SK-N-SH (cell line): ENCODE data around the gene ZNF567. TPM values are rescaled to one million over a fixed set of nuclear protein-coding genes. Genes with fewer than 3 reads are reported as not detected.
A peak's percentile ranks its signal among the peaks of the same experiment; 100 is the strongest.
"Not testable (repeated sequence)": the region's sequence is repeated elsewhere in the genome, so short reads cannot be mapped to it uniquely, and the experiment has no call there.

ENCODE experiments used
- CTCF ChIA-PET: fragments of 300-600, 350-600 bp; formaldehyde crosslinking; extraction: SDS; loops from one replicate; lab custom pipeline; 2021; lab: Yijun Ruan, JAX
- POLR2A ChIA-PET: fragments of 350-600 bp; sonication (Branson Sonifier 250); formaldehyde crosslinking; extraction: SDS; loops from one replicate; lab custom pipeline; 2020; ENCODE audit warnings: antibody characterized with exemption, inconsistent platforms; lab: Yijun Ruan, JAX
- DNase-seq: peaks from one replicate; pipeline ENCODE4 v3.0.0; 2012
- H2AFZ ChIP-seq: fragments of 200-600 bp; sonication (generic); 2 replicates; pipeline ENCODE4 v1.8.1; 2016; ENCODE audit warnings: antibody characterized with exemption, mild to moderate bottlenecking, low read depth
- H3F3A ChIP-seq: fragments of 200-600 bp; sonication (generic); replicated peaks from 2 replicates; pipeline ENCODE3; 2016; ENCODE audit warnings: antibody characterized with exemption, mild to moderate bottlenecking; ENCODE audit not compliant: insufficient read depth
- H3K27ac ChIP-seq, 2 experiments: fragments of 200-500 bp in 1 of 2; fragments of 200-600 bp in 1 of 2; sonication (Bioruptor generic) in 1 of 2; sonication (generic), shearing (Covaris generic) in 1 of 2; 2 replicates each; pipeline versions ENCODE4 v1.5.1 to v1.6.1; 2014 to 2016; ENCODE audit warnings: low read depth in 2 of 2, inconsistent platforms in 1 of 2, low read length in 1 of 2, mild to moderate bottlenecking in 1 of 2, mixed read lengths in 1 of 2
- H3K27me3 ChIP-seq: fragments of 200-600 bp; sonication (generic), shearing (Covaris generic); 2 replicates; pipeline ENCODE4 v1.6.1; 2016; ENCODE audit warnings: mixed run types; ENCODE audit not compliant: insufficient read depth
- H3K36me3 ChIP-seq, 2 experiments: fragments of 200-500 bp in 1 of 2; fragments of 200-600 bp in 1 of 2; sonication (Bioruptor generic) in 1 of 2; sonication (generic) in 1 of 2; replicated peaks in 1 of 2; 2 replicates each; pipeline versions ENCODE3 to v1.5.1; 2014 to 2016; ENCODE audit warnings: low read length in 1 of 2, mild to moderate bottlenecking in 1 of 2; ENCODE audit not compliant: insufficient read depth in 2 of 2, control insufficient read depth in 1 of 2
- H3K4me1 ChIP-seq, 2 experiments: fragments of 200-500 bp in 1 of 2; fragments of 200-600 bp in 1 of 2; sonication (Bioruptor generic) in 1 of 2; sonication (generic), shearing (Covaris generic) in 1 of 2; 2 replicates each; pipeline versions ENCODE4 v1.5.1 to v1.6.1; 2014 to 2016; ENCODE audit warnings: low read depth in 1 of 2, low read length in 1 of 2, mixed run types in 1 of 2; ENCODE audit not compliant: insufficient read depth in 2 of 2, control insufficient read depth in 1 of 2
- H3K4me2 ChIP-seq: fragments of 200-600 bp; sonication (generic), shearing (Covaris generic); 2 replicates; pipeline ENCODE4 v1.6.1; 2017; ENCODE audit warnings: mixed run types
- H3K4me3 ChIP-seq, 2 experiments: fragments of 200-500 bp in 1 of 2; fragments of 200-600 bp in 1 of 2; sonication (Bioruptor generic) in 1 of 2; sonication (generic), shearing (Covaris generic) in 1 of 2; 2 replicates each; pipeline versions ENCODE4 v1.5.1 to v1.8.1; 2014 to 2016; ENCODE audit warnings: low read depth in 2 of 2, inconsistent platforms in 1 of 2, low read length in 1 of 2, mild to moderate bottlenecking in 1 of 2, mixed read lengths in 1 of 2, moderate library complexity in 1 of 2
- H3K79me2 ChIP-seq: fragments of 200-600 bp; sonication (generic); 2 replicates; pipeline ENCODE4 v1.8.1; 2017; ENCODE audit warnings: mild to moderate bottlenecking; ENCODE audit not compliant: insufficient read depth
- H3K9ac ChIP-seq: fragments of 200-600 bp; sonication (generic); 2 replicates; pipeline ENCODE4 v1.6.1; 2017; ENCODE audit warnings: mixed run types
- H3K9me2 ChIP-seq: fragments of 200-600 bp; sonication (generic); 2 replicates; pipeline ENCODE4 v1.6.1; 2017; ENCODE audit warnings: mixed run types
- H3K9me3 ChIP-seq: fragments of 200-600 bp; sonication (generic); 2 replicates; pipeline ENCODE4 v1.6.1; 2017; ENCODE audit warnings: mixed run types, mild to moderate bottlenecking, moderate library complexity
- H4K20me1 ChIP-seq: fragments of 200-600 bp; sonication (generic); 2 replicates; pipeline ENCODE4 v1.6.1; 2017; ENCODE audit warnings: mild to moderate bottlenecking, mixed run types; ENCODE audit not compliant: insufficient read depth
- ELF1 ChIP-seq: IDR thresholded peaks from 2 replicates; pipeline ENCODE4 v1.4.0; 2012
- GABPA ChIP-seq: IDR thresholded peaks from 2 replicates; pipeline ENCODE4 v1.4.0; 2012; ENCODE audit warnings: low read depth, mild to moderate bottlenecking
- GATA2 ChIP-seq: sonication (generic); formaldehyde crosslinking; IDR thresholded peaks from 2 replicates; pipeline ENCODE4 v1.5.0; 2020; ENCODE audit warnings: mild to moderate bottlenecking, missing genetic modification reagents
- NFIC ChIP-seq: IDR thresholded peaks from 2 replicates; pipeline ENCODE4 v1.4.0; 2012; ENCODE audit warnings: borderline replicate concordance
- POLR2AphosphoS5 ChIP-seq: IDR thresholded peaks from 2 replicates; pipeline ENCODE4 v1.6.1; 2012; ENCODE audit warnings: low read depth, low read length
- RCOR1 ChIP-seq: fragments of 150-350 bp; IDR thresholded peaks from 2 replicates; pipeline ENCODE4 v1.6.1; 2017; ENCODE audit warnings: antibody characterized with exemption, low read length
- RXRA ChIP-seq: IDR thresholded peaks from 2 replicates; pipeline ENCODE4 v1.4.0; 2012; ENCODE audit warnings: low read depth, mild to moderate bottlenecking, borderline replicate concordance
- WGBS: methylation state at CpG from one replicate; pipeline ENCODE4 v1.1.6; 2017; ENCODE audit warnings: low lambda C conversion rate; 5-methylcytosine and 5-hydroxymethylcytosine counted together
- polyA plus RNA-seq, 3 experiments: library from polyadenylated mRNA; depleted of rRNA; stranded (reverse); fragments of >200 nt; gene quantifications; 2 replicates each; pipeline ENCODE4 v1.2.3, GENCODE V29; 2012
- TF ChIP-seq, protein P1 (sequence below): fragments of 150-350 bp; IDR thresholded peaks from 2 replicates; pipeline ENCODE4 v1.6.1; 2017; ENCODE audit warnings: antibody characterized with exemption, low read length, low read depth, borderline replicate concordance
- TF ChIP-seq, protein P2 (sequence below): IDR thresholded peaks from 2 replicates; pipeline ENCODE4; 2012

ZNF567 gene
- polyA plus RNA-seq, 1 of the 3 experiments (the other 2 are of a cell fraction), result 4.1 TPM

DNA sequence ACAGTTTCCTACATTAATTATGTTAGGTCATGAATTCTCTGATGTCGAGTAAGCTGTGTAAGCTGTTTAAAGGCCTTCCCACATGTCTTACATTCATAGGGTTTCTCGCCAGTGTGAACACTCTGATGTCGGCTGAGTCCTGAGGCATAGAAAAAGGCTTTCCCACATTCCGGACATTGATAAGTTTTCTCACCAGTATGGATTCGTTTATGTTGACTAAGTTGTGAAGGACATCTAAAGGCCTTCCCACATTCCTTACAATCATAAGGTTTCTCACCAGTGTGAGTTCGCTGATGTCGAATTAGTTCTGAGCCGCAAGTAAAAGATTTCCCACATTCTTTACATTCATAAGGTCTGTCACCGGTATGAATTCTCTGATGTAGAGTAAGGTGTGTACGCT is 60.3 kb downstream of the ZNF567 start (continued):
- TF ChIP-seq, protein P1, sequence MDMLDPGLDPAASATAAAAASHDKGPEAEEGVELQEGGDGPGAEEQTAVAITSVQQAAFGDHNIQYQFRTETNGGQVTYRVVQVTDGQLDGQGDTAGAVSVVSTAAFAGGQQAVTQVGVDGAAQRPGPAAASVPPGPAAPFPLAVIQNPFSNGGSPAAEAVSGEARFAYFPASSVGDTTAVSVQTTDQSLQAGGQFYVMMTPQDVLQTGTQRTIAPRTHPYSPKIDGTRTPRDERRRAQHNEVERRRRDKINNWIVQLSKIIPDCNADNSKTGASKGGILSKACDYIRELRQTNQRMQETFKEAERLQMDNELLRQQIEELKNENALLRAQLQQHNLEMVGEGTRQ, result no peak
- no peak for TF ChIP-seq GATA2
- TF ChIP-seq RCOR1, result no peak
- TF ChIP-seq, all 33 proteins: peak for 0

DNA sequence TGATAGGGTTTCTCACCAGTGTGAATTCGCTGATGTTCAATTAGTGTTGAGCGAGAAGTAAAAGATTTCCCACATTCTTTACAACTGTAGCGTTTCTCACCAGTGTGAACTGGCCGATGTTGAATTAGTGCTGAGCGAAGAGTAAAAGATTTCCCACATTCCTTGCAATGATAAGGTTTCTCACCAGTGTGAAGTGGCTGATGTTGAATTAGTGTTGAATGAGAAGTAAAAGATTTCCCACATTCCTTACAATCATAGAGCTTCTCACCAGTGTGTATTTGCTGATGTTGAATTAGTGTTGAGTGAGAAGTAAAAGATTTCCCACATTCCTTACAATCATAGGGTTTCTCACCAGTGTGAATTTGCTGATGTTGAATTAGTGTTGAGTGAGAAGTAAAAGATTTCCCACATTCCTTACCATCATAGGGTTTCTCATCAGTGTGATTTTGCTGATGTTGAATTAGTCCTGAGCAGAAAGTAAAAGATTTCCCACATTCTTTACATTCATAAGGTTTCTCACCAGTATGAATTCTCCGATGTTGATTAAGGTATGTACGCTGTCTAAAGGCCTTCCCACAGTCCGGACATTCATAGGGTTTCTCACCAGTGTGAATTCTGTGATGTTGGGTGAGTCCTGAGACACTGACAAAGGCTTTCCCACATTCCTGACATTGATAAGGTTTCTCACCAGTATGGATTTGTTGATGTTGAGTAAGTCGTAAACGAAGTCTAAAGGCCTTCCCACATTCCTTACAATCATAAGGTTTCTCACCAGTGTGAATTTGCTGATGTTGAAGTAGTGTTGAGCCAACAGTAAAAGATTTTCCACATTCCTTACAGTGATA is 61.2 kb downstream of the ZNF567 start:
- ChIA-PET POLR2A (no interaction called here), CTCF (no interaction called here)
- H4K20me1 ChIP-seq, result no peaks in the 10 kb centered on the region
- H3K27ac ChIP-seq, result no peak overlapping the region
- no peaks in the 10 kb centered on the region for H3K4me1 ChIP-seq
- WGBS, result 91% methylated on average over 10 of the region's 10 CpGs
- H3K79me2 ChIP-seq, result no peaks in the 10 kb centered on the region
- no peak for TF ChIP-seq NFIC
- TF ChIP-seq, protein P2, sequence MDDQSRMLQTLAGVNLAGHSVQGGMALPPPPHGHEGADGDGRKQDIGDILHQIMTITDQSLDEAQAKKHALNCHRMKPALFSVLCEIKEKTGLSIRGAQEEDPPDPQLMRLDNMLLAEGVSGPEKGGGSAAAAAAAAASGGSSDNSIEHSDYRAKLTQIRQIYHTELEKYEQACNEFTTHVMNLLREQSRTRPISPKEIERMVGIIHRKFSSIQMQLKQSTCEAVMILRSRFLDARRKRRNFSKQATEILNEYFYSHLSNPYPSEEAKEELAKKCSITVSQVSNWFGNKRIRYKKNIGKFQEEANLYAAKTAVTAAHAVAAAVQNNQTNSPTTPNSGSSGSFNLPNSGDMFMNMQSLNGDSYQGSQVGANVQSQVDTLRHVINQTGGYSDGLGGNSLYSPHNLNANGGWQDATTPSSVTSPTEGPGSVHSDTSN, result no peak
- no peak for TF ChIP-seq POLR2AphosphoS5
- no peak for TF ChIP-seq ELF1
- no peak for TF ChIP-seq RXRA
- TF ChIP-seq GABPA, result no peak
- H3F3A ChIP-seq, result no peaks in the 10 kb centered on the region
- no peak for DNase-seq
- H3K36me3 ChIP-seq, result peaks cover 44 to 76% of the 10 kb centered on the region in 2 experiments
- H3K9me2 ChIP-seq, result no peaks in the 10 kb centered on the region
- no peaks in the 10 kb centered on the region for H3K27me3 ChIP-seq
- no peak overlapping the region; a peak in 1 of 4 replicates for H3K4me3 ChIP-seq
- no peak overlapping the region for H3K9ac ChIP-seq
- H3K4me2 ChIP-seq, result no peak overlapping the region
- peaks cover 66% of the 10 kb centered on the region for H3K9me3 ChIP-seq
- H2AFZ ChIP-seq, result no peak overlapping the region

DNA sequence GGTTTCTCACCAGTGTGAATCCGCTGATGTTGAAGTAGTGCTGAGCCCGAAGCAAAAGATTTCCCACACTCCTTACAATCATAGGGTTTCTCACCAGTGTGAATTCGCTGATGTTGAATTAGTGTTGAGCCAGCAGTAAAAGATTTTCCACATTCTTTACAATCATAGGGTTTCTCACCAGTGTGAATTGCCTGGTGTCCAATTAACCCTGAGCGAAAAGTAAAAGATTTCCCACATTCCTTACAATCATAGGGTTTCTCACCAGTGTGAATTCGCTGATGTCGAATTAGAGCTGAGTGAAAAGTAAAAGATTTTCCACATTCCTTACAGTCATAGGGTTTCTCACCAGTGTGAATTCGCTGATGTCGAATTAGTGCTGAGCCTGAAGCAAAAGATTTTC is 62.2 kb downstream of the ZNF567 start:
- peaks cover 48 to 86% of the 10 kb centered on the region in 2 experiments for H3K36me3 ChIP-seq

More for the DNA sequence above, 62.2 kb downstream of the ZNF567 start:
- H3K27ac ChIP-seq, DNase-seq, POLR2A ChIA-PET, H3K4me1 ChIP-seq, H3K9ac ChIP-seq, H3K27me3 ChIP-seq, H3K79me2 ChIP-seq, H4K20me1 ChIP-seq, H3K4me2 ChIP-seq, H2AFZ ChIP-seq, H3K9me2 ChIP-seq, H3F3A ChIP-seq, CTCF ChIA-PET: not testable (repeated sequence)
- H3K4me3 ChIP-seq, result peak overlapping the region in 1 of 2 experiments; percentile 14; a peak in 1 of 4 replicates
- peaks cover 56% of the 10 kb centered on the region for H3K9me3 ChIP-seq
- WGBS, result 83% methylated on average over 8 of the region's 8 CpGs
